GM21360 (cell line): ENCODE data around the gene KRTAP1-4.
"Not testable (repeated sequence)": the region's sequence is repeated elsewhere in the genome, so short reads cannot be mapped to it uniquely, and the experiment has no call there.

Source experiments
- ATAC-seq: cut with Tn5 transposase; IDR thresholded peaks from one replicate; pipeline ENCODE4 v1.9.1; 2021; ENCODE audit warnings: mild to moderate bottlenecking, moderate library complexity; ENCODE audit not compliant: unreplicated experiment

KRTAP1-4 gene

GRCh38 chr17:41048441-41048840, 18.4 kb upstream of the KRTAP1-4 start:
- ATAC-seq: no peak

- not testable (repeated sequence) for ATAC-seq
Observed at GRCh38 chr17:41046735-41047465, 16.9 kb upstream of the KRTAP1-4 start, which contains the start of gene KRTAP2-1. KRTAP2-1 (minus strand) TSS chr17:41047316; CDS start chr17:41047267, 49 bp downstream.

GRCh38 chr17:41042953-41043352, 13.0 kb upstream of the KRTAP1-4 start:
- no peak for ATAC-seq

GRCh38 chr17:41040783-41041571, 11.0 kb upstream of the KRTAP1-4 start, which contains the start of gene KRTAP1-1:
KRTAP1-1 (minus strand) TSS chr17:41041450; CDS start chr17:41041397, 53 bp downstream.
- ATAC-seq: not testable (repeated sequence)

- ATAC-seq: no peak
Observed at GRCh38 chr17:41037853-41038350, 7.9 kb upstream of the KRTAP1-4 start.

- not testable (repeated sequence) for ATAC-seq
Observed at GRCh38 chr17:41034346-41034935, 4.4 kb upstream of the KRTAP1-4 start, which contains the start of gene KRTAP1-3. KRTAP1-3 (minus strand) TSS chr17:41034874; CDS start chr17:41034821, 53 bp downstream.

- ATAC-seq: no peak
Observed at GRCh38 chr17:41026715-41027471, 3.1 kb downstream of the KRTAP1-4 start, which contains the start of gene KRTAP1-5. KRTAP1-5 (minus strand) TSS chr17:41027208; CDS start chr17:41027155, 53 bp downstream.

- no peak for ATAC-seq
Observed at GRCh38 chr17:41024697-41025096, 5.3 kb downstream of the KRTAP1-4 start.

- ATAC-seq: no peak
Observed at GRCh38 chr17:41020336-41020735, 9.7 kb downstream of the KRTAP1-4 start.

- ATAC-seq: no peak
Observed at GRCh38 chr17:41019415-41019814, 10.6 kb downstream of the KRTAP1-4 start.

- no peak for ATAC-seq
Observed at GRCh38 chr17:41018541-41018940, 11.5 kb downstream of the KRTAP1-4 start.

GRCh38 chr17:41016578-41017215, 13.3 kb downstream of the KRTAP1-4 start:
- ATAC-seq: no peak

- ATAC-seq: no peak
Observed at GRCh38 chr17:41015454-41015853, 14.5 kb downstream of the KRTAP1-4 start.

GRCh38 chr17:41013606-41014005, 16.4 kb downstream of the KRTAP1-4 start:
- no peak for ATAC-seq

- no peak for ATAC-seq
Observed at GRCh38 chr17:41013181-41013580, 16.8 kb downstream of the KRTAP1-4 start.

GRCh38 chr17:41012326-41013120, 17.5 kb downstream of the KRTAP1-4 start:
- no peak for ATAC-seq

GRCh38 chr17:41010441-41010840, 19.6 kb downstream of the KRTAP1-4 start:
- no peak for ATAC-seq

GRCh38 chr17:41009936-41010335, 20.1 kb downstream of the KRTAP1-4 start:
- no peak for ATAC-seq

GRCh38 chr17:41009301-41009760, 20.7 kb downstream of the KRTAP1-4 start:
- no peak for ATAC-seq
